ENCODE measurements around the gene DGUOK.

DGUOK gene

DNA sequence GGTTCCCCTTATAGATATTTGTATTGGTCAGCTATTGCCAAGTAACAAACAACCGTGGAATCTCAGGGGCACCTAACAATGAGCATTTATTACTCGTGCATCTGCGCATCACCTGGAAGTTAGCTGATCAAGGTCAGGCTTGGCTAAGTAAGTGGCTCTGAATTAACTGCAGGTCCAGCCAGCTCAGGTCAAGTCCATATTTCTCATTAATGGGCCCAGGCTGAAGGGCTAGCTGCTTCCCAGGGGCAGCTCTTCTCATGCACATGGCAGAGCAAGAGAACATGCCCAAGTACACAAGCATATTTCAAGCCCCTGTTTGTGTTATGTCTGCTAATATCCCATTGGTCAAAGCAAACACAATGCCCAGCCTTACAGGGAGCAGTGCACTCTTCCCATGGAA, 7.8 kb upstream of the DGUOK start:
- no peak overlapping the region for H3K27ac ChIP-seq
- TF ChIP-seq, protein P1, sequence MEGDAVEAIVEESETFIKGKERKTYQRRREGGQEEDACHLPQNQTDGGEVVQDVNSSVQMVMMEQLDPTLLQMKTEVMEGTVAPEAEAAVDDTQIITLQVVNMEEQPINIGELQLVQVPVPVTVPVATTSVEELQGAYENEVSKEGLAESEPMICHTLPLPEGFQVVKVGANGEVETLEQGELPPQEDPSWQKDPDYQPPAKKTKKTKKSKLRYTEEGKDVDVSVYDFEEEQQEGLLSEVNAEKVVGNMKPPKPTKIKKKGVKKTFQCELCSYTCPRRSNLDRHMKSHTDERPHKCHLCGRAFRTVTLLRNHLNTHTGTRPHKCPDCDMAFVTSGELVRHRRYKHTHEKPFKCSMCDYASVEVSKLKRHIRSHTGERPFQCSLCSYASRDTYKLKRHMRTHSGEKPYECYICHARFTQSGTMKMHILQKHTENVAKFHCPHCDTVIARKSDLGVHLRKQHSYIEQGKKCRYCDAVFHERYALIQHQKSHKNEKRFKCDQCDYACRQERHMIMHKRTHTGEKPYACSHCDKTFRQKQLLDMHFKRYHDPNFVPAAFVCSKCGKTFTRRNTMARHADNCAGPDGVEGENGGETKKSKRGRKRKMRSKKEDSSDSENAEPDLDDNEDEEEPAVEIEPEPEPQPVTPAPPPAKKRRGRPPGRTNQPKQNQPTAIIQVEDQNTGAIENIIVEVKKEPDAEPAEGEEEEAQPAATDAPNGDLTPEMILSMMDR (conservative IDR thresholded peaks at IDR 0.05) = no peak

DNA sequence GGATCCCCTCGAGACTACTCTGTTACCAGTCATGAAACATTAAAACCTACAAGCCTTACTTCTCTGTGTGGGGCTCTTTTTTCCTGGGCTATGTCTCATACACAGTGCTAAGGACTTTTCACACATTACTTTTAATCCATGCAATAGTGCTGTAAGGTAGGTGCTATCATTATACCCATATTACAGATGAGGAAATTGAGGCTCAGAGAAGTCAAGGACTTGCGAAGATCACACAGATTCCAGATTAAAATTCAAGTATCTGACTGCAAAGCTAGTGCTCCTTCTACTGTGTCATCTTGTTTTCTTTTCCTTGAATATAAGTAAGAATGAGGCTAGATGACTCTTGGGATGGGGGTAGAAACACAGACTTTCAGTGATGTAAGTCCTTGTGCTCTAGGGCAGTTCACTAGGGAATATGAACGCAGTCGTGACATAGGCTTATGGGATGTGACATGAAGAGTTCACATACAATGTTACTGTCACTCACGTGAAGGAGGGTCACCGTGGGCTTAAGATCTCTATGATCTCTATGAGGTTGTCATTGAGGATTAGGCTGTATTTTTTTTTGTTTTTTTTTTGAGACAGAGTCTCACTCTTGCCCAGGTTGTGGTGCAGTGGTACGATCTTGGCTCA, 7.0 kb upstream of the DGUOK start:
- TF ChIP-seq, protein P1 (conservative IDR thresholded peaks at IDR 0.05) = no peak
- no peak for TF ChIP-seq ZFX (IDR thresholded peaks at IDR 0.05)
- H3K27ac ChIP-seq = no peak overlapping the region

DNA sequence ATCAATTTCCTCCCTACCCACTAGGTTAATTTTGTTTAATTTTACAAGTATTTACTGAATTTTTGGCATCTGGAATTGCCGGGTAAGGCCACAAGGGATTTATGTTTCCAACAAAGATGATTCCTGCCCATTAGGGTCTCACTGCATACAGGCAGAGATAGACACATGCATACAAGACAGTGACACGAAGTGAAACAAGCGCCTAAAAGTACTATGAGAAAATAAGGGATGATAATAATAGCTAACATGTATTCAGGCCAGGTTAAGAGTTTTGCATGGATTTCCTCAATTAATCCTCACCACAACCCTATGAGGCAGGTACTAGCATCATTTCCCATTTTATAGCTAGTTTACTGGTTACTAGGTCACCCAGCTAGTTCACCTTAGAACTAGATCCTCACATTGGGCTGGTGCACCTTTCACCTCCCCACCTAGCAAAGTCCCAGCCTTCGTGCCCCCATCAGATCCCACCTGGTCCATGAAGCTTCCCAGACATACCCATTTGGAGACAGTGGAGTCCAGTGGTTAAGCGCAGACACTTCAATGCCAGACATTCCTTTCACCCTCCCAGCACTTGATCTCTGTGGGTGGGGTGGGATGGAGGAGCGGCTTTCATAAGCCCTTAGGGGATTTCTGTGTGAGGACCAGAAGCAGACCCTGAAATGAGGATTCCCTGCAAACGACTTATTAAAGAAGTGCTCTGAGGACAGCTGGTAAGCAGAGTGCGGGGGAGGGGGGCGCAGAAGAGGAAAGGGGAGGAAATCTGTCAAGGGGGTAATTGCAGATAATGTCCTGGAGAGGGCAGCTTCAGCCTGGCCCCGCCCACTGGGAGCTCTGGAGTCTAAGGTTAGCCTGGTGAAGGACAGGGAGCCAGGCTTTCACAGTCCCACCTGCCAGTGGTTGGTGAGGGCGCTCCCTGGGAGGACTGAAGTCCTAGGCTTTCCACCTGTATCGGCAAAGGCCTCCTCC, 5.8 kb upstream of the DGUOK start:
- no peak overlapping the region for H3K27ac ChIP-seq
- TF ChIP-seq, protein P1 (conservative IDR thresholded peaks at IDR 0.05) = no peak; the same call in 1 of the 2 replicates
- TF ChIP-seq ZFX (IDR thresholded peaks at IDR 0.05) = no peak

DNA sequence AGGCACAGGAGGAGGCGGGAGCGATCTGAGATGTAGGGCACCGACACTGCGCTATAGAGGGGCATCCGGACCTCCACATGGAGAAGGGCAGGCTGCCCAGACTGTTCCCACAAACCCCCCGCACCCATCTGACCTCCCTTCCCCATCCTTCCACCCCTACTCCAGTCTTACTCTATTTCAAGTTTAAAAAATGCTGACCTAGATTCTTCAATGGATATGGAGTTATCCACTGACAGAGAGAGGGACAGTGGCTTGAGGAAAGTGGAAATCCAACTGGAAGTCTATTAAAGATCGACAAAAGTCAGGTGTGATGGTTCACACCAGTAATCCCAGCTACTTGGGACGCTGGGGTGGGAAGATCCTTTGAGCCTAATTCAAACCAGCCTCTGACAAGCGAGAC, 5.1 kb upstream of the DGUOK start:
- TF ChIP-seq, protein P1 (conservative IDR thresholded peaks at IDR 0.05) = no peak
- no peak for TF ChIP-seq ZFX (IDR thresholded peaks at IDR 0.05)
- H3K27ac ChIP-seq = no peak overlapping the region

DNA sequence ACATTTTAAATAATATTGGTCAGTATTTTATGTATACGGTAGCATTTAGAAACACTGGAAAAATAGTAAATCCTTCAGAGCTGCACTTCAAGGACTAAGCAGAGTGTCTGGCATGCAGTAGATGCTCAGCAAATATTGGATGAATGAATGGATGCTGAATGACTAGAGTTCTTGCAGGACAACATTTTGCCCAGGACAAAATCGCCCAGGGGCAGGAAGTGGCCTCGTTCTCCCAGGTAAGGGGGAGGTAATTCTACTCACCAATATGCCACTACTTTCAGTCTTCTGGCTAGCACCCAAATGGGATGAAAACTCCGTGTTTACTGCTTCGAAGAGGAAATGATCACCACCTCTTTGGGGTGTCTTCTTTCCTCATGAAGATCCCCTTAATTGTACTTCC, 4.0 kb upstream of the DGUOK start:
- no peak overlapping the region for H3K27ac ChIP-seq
- TF ChIP-seq, protein P1 (conservative IDR thresholded peaks at IDR 0.05) = no peak
- TF ChIP-seq ZFX (IDR thresholded peaks at IDR 0.05) = no peak

DNA sequence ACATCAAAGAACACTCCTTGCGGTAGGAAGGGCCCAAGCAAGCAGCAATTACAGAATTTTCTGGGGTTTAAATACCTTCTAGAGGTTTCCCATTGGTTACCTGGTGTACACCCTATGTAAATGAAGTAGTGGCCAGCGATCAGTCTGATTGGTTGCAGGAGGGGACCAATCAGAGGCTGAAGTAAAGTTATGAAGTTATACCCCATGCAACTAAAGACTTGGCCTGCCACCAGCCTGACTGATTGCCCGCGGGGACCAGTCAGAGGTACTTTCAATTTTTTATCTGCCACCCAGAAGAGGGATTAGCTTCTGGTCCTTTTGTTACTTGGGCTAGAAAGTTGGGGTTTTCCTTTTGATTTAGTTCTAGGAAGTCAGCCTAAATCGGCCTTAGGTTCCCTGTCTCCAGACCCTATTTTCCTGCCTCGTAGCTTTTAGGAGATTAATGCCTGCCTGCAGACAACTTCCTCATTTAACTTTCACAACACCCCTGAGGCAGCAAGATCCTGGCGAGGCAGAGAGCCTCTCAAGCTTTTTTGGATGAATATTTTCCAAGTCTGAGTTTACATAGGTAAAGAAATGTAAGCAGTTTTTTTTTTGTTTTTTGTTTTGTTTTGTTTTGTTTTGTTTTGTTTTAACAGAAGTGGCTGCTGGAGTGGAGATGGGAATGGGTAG, 1.5 kb upstream of the DGUOK start:
- no peak overlapping the region for H3K27ac ChIP-seq
- TF ChIP-seq ZFX (IDR thresholded peaks at IDR 0.05) = no peak
- TF ChIP-seq, protein P1 (conservative IDR thresholded peaks at IDR 0.05) = no peak
